Daoy (cell line): ENCODE measurements around the gene MAD1L1. TPM values are rescaled to one million over a fixed set of nuclear protein-coding genes. Genes with fewer than 3 reads are reported as not detected.

ENCODE experiments used
- DNase-seq: peaks from one replicate; pipeline ENCODE4 v3.0.0-alpha.2; 2015; ENCODE audit warnings: low read depth
- total RNA-seq: library from RNA; depleted of rRNA; stranded (reverse); fragments of >200 nt; shearing (Covaris generic); gene quantifications from 2 replicates; pipeline ENCODE4 v1.2.3, GENCODE V29; 2014

Gene MAD1L1
- total RNA-seq, 1 experiment from 2014 or later, result 103 TPM

DNA sequence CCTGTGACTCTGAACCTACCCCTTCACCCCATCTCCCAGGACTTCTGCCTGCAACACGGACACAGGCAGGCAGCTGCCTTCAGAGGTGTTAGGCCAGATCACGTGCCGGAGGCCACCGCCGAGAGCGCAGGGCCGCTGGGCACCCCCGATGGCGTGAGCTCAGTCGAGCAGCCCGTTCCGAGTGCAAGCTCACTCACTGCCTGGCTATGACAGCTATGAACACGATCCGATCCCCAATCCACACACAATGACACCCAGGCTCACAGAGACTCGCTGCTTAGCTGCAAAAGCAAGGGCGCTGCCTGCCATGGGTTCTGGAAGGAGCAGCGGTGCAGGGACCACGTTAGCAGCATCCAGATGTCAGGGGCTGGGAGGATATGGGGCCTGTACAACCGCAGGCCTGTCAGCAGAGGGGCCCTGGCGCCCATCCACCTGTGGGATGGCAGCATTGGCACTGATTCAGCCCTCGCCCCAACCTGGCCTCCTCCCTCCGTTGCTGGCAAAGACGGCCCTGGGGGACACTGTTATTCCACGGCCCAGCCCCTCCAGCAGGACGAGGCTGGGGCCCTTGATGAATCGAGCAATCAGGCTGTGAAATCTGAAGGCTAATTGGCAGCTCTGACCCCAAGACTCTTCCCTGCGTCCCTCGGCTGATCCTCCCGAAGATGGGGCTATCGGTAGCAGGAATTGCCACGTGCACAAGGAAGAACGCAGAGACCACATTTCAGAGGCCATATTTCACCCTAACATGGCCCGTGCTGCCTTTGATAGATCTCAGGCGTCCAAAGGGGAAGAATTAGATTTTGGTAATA is 332.6 kb downstream of the MAD1L1 start:
- no peak for DNase-seq

DNA sequence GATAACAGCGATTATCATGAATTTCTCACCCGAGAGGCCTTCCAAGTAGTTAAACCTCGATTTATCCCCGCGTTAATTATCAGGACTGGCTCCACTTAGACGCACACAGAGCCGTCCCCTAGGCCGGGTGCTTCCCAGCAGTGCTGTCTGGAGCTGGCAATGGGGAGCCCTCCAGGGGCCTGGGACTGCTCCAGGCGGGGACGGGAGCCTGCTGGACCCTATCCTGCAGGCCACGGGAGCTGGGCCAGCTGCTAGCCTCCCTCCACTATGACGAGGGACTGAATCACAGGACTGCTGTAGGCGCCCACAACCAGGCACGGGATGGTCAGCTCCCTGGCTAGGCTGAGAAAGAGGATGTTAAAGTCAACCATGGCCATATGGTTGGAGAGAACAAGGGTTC is 333.5 kb downstream of the MAD1L1 start:
- peak; percentile 84 for DNase-seq

DNA sequence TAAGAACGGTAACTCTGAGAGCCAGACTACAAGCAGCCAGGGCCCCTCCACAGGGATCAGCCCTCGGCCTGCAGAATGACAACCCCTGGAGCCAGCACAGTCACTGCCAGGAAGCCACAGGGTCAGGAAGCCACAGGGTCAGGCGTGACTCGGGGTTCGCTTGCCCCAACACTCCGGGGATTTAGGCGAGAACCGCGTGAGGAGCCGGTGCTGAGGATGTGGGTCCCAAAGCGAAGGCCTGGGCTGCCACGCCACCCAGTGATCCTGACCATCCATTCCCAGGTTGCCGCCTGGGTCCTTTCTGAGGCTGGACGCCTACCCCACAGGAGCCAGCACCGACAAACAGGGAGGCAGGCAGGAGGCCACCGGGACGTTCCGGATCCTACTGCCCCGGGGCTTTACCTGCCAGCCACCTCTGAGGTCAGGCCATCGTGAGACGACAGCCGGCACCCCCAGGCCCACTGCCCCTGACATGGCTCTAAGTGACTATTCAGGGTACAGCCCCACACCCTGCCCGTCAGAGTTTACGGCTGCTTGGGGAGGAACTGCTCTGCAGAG is 334.0 kb downstream of the MAD1L1 start:
- DNase-seq, result no peak

DNA sequence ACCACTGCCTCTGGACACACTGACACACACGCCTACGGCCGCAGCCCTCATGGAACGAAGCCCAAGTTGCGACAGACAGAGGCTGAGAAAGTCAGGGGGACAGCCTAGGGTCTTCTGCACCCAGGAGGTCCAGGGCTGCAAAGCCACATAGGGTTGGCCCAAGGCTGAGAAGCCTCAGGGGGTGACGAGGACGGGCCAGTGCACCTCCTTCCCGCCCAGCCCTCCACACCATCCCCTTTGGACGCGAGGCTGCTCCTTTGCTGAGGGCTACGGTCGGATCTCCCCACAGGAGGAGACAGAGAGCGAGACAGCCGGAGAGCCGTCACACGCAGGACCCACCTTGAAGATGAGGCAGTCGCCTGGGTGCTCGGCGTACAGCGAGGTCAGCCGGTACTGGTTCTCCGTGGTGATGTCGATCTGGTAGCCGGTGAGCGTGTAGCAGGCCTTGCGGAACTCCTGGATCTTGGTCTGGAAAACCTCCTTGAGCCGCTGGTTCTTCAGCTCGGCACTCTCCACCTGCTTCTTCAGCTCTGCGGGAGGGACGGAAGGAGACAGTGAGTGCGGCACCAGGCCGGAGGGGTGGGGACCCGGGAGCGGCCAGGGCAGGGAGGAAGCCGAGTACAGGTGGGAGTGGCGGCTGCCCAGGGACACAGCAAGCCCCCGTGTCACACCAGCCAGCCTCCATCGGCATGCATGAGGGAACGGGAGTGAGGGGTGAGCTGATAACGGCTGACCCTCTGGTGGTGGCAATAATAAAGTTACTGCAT is 334.7 kb downstream of the MAD1L1 start:
- no peak for DNase-seq

DNA sequence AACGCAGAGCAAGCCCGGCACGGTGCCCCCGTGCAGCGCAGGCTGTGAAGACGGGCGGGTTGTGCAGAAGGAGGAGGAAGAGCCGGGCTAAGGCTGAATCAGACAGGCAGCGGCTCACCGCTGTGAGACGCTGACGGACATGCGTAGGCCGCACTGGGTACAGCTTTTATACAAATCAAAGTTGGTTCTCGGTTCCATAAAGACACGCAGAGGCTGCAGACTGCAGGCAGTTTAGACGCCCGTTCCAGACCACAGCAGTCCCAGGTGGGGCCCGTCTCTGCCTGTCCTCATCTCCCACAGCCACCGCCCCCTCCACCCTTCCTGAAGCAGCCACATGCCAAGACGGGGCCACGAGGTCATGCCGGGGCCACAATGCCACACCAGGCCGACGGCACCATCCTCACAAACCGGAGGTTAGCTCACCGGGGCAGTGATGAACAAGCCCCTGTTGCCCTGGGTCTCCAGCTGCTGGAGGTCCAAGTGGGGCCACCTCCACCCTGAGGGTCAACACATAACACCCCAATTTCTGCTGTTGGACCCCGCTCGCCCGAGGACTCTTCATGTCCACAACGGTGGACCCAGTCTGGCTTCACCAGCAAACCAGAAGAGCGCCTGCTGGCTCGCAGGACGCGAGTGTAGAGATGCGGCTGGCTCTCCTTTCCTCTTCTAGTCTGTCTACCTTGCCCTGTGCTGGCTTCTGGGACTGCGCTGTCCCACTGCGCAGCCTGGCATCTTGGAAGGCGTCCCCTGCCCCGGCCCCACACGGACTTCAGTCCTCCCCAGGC is 335.5 kb downstream of the MAD1L1 start:
- DNase-seq, result peak; percentile 88

DNA sequence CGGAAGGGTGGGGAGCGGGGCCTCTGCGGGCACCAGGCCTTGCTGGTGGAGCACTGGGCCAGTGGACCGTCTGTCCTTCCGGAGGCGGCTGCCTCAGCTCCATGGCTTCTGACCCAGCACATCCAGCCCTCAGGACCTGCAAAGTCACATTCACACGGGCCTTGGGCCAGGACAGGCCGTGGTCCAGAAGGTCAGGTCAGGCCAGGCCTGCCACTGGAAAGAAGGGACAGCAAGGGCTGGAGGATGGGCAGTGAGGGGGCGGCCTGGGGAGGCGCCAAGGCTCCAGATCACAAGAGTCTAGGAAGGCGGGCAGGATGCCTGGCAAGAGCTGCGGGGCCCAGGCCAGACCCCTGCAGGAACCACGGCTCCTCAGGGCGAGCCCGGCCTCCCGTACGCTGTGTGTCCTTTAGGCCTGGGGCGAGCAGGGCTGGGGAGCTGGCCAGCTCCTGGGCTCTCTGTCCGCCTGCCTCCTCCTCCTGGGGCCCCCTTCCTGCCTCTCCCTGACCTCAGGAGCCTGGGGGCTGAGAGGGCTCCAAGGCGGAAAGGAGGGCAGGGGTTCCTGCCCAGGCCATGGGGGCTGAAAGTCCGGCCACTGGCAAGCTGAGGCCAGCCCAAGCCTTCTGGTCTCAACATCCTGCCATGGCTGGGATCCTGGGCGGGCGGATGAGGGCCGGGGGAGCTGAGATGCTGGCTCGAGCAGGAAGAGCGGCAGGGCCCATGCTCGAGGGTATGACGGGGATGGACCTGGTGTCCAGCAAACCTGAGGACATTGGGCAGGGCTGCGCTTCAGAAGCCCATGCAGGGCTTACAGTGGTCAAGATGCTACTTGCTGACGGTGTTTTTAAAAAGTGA is 336.9 kb downstream of the MAD1L1 start:
- DNase-seq, result no peak

DNA sequence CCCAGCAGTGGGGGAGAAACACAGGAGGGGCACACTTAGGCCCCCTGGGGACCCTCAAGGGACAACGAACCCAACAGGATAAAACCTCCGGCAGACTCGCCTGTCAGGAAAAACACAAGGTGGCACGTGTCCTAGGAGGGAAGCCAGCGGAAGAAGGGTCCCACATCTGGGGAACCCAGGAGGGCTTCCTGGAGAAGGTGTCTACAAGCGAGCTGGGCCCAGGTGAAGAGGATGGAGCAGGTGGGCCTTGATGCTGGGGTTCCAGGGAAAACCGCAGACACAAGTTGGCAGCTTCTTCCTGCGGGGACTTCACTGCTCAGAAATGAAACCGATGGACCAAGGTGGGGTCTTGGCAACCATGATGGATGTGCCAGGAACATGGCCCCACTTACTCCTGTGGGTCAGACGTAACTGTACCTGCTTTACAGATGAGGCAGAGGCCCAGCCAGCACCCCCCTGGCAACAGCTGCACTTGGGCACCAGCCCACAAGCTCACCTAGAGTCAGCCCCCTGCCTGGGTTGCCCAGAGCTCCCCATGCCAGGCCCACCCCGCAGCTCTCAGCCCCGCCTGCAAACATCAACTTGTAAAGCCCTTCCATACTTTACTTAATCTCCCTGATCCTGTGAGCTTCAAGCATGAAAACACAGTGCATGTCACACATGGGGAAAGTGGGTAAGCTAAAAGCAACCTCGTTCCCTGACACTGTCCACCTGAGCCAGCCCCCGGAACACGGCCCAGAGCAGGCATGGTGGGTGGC is 337.7 kb downstream of the MAD1L1 start:
- no peak for DNase-seq

DNA sequence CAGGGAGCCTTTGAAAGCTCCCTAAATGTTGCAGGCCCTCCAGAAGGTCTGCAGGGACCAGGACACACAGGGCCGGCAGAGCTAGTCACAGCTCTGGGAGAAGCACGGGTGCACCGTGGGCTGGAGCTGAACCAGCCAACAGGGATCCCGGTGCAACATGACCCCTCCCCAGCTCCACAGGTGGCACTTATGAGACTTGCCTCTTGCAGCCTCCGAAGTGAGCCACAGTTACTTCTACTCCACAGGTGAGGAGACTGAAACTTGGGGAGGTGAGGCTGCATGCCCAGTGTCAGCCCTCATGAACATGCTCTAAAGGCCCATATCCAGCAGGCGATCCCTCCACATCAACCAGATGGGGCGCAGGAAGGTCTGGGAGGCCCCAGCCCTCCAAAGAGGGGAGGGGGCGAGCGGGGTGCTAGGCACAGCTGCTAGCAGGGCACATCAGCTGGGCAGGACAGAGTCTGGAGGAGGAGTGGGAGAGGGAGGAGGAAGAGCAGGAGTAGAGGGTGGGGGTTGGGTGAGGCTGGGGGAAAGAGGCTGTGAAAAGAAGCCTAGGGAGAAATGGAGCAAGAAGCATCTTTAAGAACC is 338.3 kb downstream of the MAD1L1 start:
- no peak for DNase-seq

DNA sequence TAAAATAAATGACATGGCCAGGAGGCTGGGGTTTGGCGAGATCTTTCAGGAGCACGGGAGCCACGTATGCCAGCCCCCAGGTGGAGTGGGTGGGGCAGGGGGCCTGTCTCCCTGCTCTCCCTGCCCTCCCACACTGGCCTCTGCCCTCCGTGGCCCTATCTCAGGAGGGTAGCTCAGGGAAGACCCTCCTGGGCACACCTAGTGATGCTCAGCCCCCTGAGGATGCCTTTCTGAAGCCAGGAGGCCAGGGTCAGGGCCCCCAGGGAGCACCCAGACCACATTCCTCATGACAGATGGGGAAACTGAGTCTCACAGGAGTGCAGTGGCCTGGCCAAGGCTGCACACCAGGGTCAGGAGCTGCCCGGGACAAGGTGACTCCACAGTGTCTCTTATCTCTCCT is 339.3 kb downstream of the MAD1L1 start:
- DNase-seq, result no peak

DNA sequence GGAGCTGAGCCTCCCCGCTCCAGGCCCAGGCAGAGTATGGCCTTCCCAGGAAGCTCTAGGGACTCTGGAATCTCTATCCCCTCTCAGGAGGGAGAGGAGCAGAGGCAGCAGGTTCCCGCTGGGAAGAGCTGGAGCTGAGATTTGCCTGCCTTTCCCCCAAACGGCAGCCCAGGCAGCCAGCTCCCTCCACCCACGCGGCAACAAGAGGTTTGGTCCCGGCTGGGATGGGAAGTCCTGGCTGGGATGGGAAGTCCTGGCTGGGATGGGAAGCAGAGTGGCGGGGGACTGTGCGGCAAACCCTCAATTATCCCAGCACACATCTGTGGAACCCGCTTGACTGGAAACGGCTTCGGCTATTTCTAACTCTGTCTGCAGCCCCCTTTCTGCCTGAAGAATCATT is 339.7 kb downstream of the MAD1L1 start:
- no peak for DNase-seq

DNA sequence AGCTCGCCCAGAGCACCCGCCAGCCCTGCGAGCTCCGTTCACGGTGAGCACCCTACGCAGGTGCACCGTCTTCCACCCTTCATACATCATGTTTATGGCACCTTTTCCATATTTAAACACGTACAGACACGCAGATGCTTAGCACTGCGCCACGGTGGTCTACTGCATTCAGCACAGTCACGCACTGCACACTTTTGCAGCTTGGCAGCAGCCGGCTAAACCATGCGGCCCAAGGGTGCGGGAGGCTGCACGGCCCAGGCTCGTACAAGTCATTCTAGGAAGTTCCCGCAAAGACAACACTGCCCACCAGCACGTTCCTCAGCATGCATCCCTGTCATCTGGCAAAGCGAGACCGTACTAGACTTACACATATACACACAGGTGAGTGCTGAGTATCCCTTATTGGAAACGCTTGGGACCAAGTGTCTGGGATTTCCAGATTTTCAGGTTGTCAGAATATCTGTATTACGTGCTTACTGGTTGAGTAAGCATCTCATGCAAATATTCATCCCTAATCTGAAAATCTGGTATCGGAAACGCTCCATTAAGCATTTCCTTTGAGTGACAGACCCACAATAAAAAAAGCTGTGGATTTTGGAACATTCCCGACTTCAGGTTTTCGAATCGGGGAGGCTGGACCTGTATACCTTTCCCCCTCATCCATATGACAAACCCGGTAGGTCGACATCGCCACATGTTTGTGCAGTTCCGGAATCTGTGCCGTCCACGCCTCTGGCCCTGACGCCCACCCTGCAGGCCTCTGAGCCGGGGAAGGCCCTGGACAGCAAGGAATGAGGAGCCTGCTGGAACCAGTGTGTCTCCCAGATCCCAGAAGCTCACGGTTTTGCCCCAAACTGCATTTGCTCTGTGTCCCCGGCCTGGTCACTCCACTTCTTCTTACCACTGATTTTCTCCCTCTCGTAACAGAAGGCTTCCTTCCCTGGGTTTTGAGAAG is 340.5 kb downstream of the MAD1L1 start:
- DNase-seq, result no peak

DNA sequence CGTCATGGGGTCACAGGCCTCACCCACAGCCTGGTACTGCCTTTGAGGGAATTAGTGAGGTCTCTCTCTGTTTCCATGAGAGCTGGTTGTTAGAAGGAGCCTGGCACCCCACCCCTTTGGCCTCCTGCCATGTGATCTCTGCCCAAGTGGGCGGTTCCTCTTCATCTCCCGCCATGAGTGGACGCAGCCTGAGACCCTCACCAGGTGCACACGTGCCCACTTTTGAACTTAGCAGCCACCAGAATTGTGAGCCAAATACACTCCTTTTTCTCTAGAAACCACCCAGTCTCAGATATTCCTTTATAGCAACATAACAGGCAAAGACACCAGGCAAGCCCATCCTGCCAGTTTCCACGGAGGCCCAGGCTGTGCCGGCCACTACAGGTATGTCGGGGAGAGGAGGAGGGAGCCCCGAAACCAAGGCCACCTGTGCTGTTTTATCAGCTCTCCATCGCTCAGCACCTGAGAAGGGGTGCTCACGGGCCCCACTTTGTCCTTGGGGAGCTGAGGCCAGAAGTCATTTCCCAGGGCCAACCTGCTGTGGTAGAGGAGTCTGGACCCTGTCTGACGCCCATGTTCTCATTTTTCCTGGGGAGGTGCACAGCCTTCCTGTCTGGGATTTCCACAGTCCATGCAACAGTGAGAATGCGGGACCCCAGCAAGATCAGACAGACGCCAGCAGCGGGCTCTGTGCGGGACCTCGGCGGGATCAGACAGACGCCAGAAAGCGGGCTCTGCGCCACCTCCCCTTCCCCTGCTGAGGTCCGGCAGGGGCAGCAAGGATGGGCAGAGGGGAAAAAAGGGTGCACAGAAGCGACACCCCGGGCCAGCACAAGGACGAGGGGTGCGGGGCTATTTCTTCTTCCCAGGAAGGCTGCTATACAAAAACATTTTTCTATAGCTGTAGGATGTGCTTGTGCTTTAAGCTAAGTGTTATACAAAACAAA is 342.2 kb downstream of the MAD1L1 start:
- no peak for DNase-seq

DNA sequence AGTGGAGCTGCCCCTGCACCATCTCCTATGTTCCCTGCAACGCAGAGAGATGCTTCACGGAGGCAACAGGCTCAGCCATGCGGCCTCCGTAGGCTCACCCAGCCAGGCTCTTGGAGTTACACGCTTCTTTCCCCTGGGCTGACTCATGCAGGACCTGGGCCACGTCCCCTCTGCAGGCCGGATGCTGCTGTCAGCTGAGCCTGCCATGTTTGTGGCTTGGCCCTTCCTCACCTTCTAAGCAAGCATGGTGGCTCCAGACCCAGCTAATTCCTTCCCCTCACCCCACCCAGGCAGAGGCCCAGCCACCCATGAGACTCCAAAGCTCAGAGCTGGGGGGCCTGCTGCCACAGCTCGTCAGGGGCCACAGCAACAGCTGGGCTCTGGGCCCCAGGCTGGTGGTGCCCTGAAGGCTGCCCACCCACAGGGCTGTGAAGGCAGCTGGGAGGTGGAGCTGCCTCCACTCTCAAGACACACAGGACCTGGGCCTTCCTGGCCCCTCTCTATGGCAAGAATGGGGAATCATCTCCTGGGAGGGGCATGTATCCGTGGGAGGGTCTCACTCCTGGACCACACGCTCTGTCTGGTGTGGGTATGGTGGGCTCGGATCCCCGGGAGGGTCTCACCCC is 343.1 kb downstream of the MAD1L1 start:
- peak; percentile 88 for DNase-seq

DNA sequence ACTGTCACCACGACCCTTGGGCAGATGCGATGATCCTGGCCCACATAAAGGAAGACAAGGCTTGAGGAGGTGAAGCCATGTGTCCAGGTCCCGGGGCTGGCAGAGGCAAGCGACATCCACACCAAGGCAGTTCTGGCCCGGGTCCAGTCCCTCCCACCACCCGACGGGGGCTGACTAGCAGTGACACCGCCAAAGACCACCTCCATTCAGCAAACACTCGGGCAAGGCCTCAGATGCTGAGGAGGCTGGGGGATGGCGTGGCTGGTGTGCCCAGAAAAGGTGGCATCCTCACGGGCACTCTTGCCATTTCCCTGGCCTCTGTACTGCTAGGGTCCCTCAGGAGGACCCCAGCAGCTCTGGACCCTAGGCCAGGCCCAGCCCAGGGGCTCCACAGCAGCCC is 343.7 kb downstream of the MAD1L1 start:
- no peak for DNase-seq

DNA sequence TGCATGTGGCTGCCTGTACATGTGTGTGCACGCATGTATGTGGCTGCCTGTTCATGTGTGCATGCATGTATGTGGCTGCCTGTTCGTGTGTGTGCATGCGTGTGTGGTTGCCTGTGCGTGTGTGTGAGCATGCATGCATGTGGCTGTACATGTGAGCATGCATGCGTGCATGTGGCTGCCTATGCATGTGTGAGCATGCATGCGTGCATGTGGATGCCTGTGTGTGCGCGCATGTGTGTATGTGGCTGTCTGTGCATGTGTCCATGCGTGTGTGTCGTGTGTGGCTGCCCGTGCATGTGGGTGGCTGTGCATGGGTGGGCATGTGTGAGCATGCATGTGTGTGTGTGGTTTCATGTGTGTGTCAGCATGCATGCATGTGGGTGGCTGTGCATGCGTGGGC is 344.3 kb downstream of the MAD1L1 start:
- no peak for DNase-seq

DNA sequence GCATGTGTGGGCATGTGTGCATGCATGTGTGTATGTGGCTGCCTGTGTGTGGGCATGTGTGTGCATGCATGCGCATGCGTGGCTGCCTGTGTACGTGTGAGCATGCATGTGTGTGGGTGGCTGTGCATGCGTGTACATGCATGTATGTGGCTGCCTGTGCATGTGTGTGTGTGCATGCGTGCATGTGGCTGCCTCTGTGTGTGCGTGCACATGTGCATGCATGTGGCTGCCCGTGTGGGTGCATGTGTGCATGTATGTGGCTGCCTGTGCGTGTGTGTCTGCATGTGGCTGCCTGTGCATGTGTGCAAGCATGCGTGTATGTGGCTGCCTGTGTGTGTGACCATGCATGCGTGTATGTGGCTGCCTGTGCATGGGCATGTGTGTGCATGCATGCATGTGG is 345.5 kb downstream of the MAD1L1 start:
- DNase-seq, result no peak

DNA sequence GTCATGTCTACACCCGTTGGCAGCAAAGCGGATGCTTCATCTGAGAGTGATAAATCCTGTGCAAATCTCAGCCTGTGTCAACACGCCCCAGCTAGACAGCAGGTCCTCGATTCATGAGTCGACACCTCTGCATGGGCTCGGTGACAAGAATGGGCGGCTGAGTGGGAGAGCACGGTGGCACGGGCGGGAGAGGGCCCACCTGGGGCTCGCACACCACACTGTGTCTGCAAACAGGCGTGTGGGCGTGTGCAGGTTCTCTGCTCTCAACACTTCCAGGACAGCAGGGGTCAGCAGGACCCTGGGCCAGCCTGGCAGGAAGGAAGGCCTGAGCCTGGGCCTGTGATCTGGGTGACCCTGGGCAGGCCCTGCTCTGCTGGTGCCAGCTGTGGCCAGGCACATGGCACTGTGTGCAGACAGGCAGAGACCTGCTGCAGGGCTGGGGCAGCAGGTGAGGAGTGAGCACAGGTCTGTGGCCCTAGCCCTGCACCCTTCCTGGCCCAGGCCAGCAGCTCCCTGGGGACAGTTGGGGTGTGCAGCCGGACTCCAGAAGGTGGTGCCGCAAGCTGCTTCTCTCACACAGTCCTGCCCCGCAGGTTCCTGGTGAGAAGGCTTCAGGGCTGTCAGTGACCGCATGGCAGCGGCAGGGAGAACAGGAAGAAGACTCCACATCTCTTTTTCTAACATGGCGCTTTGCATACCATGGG is 346.2 kb downstream of the MAD1L1 start:
- no peak for DNase-seq
